Stimulated activated CD4-positive, alpha-beta T cell treated with anti-CD3 and anti-CD28 coated beads, Interleukin-2, amount 100 ng/mL, for 48 hours (primary cell): Measurements from ENCODE around the gene S100A12.
A peak's percentile ranks its signal among the peaks of the same experiment; 100 is the strongest.
"Not testable (repeated sequence)": the region's sequence is repeated elsewhere in the genome, so short reads cannot be mapped to it uniquely, and the experiment has no call there.

Source experiments
- DNase-seq, 2 donors: peaks; one replicate each; pipeline ENCODE4 v3.0.0-alpha.2; 2020

Gene S100A12

DNA sequence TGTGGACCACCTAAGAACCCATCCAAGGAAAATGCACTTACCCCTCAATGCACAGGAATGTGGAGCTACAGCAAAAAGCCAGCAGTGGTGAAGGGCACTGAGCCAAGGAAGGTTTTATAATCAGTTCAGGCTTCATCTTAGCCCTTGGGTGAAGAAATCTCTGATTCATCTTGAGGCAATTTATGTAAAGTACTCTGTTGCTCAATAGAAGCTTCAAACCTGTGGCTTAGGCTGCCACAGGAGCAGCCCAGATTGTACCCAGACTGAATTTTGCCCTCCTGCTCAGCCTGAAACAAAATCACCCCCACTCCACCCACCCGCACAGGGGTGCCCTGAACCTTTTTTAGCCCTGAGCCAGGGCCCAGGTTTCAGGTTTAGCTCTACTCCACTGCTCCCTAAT, at the start of gene S100A12:
S100A12 (minus strand) TSS at position 111 of the 400 bp plus-strand sequence. CDS start 1,029 bp downstream, outside the sequence.
- DNase-seq: no peak

DNA sequence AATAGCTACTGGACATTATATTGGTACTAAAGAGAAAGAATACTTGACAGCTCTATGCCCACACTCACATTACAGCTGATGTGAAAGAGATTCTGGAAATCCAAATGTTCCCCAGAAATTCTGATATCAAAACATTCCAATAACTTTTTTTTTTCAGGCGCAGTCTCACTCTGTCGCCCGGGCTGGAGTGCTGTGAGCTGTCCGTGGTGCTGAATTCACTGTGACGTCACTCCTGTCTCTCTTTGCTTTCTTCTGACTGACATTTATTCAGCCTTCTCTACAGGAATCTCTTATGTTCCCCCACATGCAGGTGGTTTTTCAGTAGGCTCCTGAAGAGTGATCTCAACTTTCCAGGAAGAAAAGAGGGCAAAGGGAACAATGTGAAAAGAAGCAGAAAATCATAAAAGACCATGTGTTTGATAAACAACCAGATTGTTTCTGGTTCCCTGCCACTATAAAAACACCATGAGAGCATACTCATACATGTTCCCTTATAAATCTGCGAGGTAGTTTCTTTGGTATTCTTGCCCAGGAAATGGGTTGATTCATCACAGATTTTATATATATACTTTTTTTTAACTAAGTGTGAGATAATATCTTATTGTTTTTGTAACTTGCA, 47.1 kb upstream of the S100A12 start:
- DNase-seq: peak; percentile 58 to 61

GRCh38 chr1:153420306-153420705, 44.9 kb upstream of the S100A12 start:
- DNase-seq: no peak

- not testable (repeated sequence) for DNase-seq
These were observed 44.0 kb upstream of the S100A12 start for GRCh38 chr1:153419436-153419793.

DNA sequence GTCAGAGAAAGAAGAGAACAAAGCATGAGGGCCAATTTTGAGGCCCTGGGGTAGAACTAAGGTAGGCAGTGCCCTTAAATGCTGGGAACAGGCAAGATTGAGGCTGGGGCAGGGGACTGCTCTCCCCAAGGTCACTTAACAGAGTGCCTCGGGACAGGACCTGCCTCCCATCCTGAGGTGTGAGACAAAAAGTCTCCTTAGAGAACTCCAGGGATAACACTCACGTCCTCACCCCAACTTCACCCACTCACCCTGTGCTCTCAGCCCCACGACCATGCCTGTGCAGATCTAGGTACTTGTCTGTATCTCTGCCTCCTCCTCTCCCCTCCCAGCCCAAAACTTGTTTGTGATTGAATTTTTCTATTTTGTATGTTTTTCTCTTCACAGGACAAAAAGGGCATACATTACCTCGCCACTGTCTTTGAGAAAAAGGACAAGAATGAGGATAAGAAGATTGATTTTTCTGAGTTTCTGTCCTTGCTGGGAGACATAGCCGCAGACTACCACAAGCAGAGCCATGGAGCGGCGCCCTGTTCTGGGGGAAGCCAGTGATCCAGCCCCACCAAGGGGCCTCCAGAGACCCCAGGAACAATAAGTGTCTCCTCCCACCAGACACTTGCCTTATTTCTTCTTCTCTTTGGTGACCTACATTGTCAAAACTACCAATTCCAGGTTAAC, 43.5 kb upstream of the S100A12 start:
- DNase-seq: not testable (repeated sequence)

- DNase-seq: no peak
These were observed 41.9 kb upstream of the S100A12 start for GRCh38 chr1:153417136-153417888.

- no peak for DNase-seq
These were observed 40.6 kb upstream of the S100A12 start, which contains the start of gene S100A7A for GRCh38 chr1:153415850-153416570. Gene S100A7A (plus strand): TSS chr1:153416520. CDS start chr1:153418083, 1,563 bp downstream.

- not testable (repeated sequence) for DNase-seq
These were observed 38.5 kb upstream of the S100A12 start for GRCh38 chr1:153413961-153414360.

GRCh38 chr1:153407274-153407673, 31.9 kb upstream of the S100A12 start:
- DNase-seq: not testable (repeated sequence)

DNA sequence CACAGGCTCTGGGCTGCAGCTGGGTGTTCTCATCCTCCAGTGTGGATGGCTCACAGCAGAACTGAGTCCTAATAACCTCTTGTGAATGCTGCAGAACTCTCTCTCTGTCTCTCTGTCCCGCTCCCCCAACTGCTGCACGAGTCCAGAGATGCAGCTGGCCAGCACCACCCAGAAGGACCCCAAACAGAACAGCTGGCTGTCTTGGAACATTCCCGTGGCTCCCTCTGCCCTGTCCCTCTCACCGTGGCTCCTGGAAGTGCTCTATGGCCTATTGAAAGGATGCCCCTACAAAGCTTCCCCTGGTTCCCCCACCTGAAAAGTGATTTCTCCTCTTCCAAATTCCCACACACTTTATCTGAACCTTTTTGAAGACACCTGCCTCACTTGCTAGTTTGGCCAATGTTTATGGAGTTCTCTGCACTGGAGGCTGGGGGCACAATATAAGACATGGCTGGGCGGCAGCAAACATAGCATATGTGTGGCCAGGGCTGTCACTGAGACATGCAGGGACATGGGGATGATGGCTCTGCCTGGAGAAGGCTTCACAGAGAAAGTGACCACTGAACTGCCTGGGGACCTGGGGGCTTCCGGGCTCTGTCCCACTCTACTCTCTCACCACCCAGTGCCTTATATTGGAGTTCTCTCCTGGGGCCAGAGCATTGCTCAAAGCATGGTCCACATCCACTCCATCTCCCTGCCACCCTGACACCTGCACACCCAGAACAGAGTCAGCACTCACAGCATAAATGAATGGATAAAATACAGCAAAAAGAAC, 30.6 kb upstream of the S100A12 start:
- not testable (repeated sequence) for DNase-seq

- peak; percentile 53 to 68 for DNase-seq
These were observed 29.3 kb upstream of the S100A12 start for GRCh38 chr1:153404768-153405167.

GRCh38 chr1:153404086-153404635, 28.7 kb upstream of the S100A12 start:
- DNase-seq: no peak

- no peak for DNase-seq
These were observed 28.1 kb upstream of the S100A12 start for GRCh38 chr1:153403421-153404085.

GRCh38 chr1:153402226-153402625, 26.8 kb upstream of the S100A12 start:
- DNase-seq: no peak

GRCh38 chr1:153401461-153401860, 26.0 kb upstream of the S100A12 start:
- DNase-seq: no peak

DNA sequence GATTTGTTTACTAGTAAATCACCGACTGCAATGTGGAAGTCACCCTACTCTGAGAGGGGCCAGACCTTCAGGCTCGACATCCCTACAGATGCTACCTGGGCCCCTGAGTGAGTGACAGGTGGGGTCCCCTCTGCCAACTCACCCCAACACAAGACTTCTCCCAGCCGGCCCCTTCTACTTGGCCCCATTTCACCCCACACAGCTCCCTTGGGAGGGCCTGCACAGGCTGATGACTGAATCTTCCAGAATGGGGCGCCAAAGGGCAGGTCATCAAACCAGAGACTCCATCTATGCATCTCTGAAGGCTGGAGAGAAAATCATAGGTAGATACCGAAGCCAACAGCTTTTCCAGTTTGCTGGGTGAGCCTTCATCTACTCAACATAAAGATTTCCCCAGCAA, 24.8 kb upstream of the S100A12 start:
- DNase-seq: no peak

- DNase-seq: no peak
These were observed 24.1 kb upstream of the S100A12 start for GRCh38 chr1:153399401-153400055.

- DNase-seq: no peak
These were observed 22.7 kb upstream of the S100A12 start for GRCh38 chr1:153397924-153398651.

DNA sequence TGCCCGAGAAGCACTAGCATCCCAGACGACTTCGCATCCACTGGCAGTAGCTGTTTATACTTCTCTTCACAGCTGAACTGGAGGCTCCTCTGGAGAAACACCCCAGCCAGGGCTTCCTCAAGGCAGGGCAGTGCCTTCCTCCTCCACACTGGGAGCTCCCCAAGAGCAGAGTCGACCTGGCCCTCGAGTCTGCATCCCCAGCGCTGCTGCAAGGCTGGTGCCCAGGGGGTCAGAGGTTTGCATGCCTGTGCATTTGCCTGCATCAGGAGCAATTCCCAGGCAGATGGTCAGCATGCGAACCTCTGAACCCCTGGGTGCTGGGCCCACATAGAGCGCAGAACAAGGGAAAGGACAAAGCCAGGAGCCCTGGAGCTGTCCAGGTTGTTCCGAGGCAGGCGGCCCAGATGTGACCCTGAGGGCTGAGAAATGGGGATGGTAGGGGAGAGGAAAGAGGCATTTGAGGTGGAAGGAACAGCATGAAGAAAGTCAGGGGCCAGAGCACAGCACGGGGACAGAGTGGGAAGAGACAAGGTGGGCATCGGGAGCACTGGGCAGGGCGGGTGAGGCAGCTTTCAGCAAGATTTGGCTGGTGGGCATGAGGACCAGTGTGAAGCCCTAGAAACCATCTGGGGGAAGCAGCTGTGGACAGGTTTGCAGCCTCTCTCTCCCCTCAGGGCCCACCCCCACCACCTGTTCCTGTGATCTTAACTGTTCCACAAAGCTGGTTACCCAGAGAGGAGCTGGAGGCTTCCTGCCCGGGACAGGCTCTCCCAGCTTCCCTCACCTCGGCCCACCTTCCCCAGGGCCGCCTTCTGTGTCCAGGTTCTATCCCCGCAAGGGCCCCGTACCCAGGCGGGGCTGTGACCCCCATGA, 21.9 kb upstream of the S100A12 start:
- DNase-seq: no peak
